GM10266 (cell line): ENCODE measurements around the gene USP36.

ENCODE experiments used
- DNase-seq: peaks from one replicate; pipeline ENCODE4 v3.0.0; 2012; ENCODE audit errors: extremely low spot score
- TF ChIP-seq, protein P1 (sequence below): IDR thresholded peaks from 2 replicates; pipeline ENCODE4 v1.5.1; 2012; ENCODE audit warnings: mild to moderate bottlenecking, low read depth; ENCODE audit not compliant: control insufficient read depth, insufficient read depth; ENCODE audit errors: missing control alignments

Gene USP36

GRCh38 chr17:78746263-78746948, 94.2 kb downstream of the USP36 start:
- no peak for DNase-seq
- TF ChIP-seq, protein P1, sequence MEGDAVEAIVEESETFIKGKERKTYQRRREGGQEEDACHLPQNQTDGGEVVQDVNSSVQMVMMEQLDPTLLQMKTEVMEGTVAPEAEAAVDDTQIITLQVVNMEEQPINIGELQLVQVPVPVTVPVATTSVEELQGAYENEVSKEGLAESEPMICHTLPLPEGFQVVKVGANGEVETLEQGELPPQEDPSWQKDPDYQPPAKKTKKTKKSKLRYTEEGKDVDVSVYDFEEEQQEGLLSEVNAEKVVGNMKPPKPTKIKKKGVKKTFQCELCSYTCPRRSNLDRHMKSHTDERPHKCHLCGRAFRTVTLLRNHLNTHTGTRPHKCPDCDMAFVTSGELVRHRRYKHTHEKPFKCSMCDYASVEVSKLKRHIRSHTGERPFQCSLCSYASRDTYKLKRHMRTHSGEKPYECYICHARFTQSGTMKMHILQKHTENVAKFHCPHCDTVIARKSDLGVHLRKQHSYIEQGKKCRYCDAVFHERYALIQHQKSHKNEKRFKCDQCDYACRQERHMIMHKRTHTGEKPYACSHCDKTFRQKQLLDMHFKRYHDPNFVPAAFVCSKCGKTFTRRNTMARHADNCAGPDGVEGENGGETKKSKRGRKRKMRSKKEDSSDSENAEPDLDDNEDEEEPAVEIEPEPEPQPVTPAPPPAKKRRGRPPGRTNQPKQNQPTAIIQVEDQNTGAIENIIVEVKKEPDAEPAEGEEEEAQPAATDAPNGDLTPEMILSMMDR = no peak
